Fibroblast of villous mesenchyme (primary cell): Measurements from ENCODE around the gene DGKK. TPM values are rescaled to one million over a fixed set of nuclear protein-coding genes. Genes with fewer than 3 reads are reported as not detected.
"Not testable (repeated sequence)": the region's sequence is repeated elsewhere in the genome, so short reads cannot be mapped to it uniquely, and the experiment has no call there.

ENCODE experiments used
- DNase-seq: peaks from one replicate; pipeline ENCODE4 v3.0.0-alpha.2; 2010; ENCODE audit warnings: low read depth
- H3K4me3 ChIP-seq: 2 replicates; pipeline ENCODE4 v1.5.1; 2011; ENCODE audit warnings: low read depth, mild to moderate bottlenecking, low read length
- total RNA-seq: library from RNA; depleted of rRNA; stranded (reverse); fragments of >200 nt; gene quantifications from 2 replicates; pipeline ENCODE4 v1.2.3, GENCODE V29; 2012
- TF ChIP-seq, protein P1 (sequence below): IDR thresholded peaks from 2 replicates; pipeline ENCODE4 v1.5.1; 2012; ENCODE audit warnings: low read depth, mild to moderate bottlenecking, low read length; ENCODE audit not compliant: insufficient read depth

The DGKK gene
- total RNA-seq, 1 donor, result not detected

DNA sequence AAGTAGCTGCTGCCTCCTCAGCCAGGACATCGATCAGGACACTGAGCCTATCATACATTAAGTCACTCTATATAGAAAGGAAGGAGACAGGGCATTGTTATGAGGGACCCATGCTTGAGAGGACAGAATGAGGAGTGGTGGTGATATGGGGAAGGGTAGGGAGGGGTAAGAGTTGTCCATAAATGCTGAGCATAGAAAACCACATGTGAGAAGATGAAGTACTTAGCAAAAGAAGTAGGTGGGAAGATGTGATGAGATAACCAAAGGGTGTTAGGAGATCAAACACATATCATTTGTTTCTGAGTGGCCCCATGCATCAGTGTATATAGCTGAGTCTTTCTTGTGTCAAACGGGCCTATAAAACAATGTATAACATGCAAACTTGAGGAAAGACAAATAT lies 84.1 kb downstream of the DGKK start:
- TF ChIP-seq, protein P1, sequence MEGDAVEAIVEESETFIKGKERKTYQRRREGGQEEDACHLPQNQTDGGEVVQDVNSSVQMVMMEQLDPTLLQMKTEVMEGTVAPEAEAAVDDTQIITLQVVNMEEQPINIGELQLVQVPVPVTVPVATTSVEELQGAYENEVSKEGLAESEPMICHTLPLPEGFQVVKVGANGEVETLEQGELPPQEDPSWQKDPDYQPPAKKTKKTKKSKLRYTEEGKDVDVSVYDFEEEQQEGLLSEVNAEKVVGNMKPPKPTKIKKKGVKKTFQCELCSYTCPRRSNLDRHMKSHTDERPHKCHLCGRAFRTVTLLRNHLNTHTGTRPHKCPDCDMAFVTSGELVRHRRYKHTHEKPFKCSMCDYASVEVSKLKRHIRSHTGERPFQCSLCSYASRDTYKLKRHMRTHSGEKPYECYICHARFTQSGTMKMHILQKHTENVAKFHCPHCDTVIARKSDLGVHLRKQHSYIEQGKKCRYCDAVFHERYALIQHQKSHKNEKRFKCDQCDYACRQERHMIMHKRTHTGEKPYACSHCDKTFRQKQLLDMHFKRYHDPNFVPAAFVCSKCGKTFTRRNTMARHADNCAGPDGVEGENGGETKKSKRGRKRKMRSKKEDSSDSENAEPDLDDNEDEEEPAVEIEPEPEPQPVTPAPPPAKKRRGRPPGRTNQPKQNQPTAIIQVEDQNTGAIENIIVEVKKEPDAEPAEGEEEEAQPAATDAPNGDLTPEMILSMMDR, result no peak
- no peak for DNase-seq
- H3K4me3 ChIP-seq, result no peak overlapping the region

DNA sequence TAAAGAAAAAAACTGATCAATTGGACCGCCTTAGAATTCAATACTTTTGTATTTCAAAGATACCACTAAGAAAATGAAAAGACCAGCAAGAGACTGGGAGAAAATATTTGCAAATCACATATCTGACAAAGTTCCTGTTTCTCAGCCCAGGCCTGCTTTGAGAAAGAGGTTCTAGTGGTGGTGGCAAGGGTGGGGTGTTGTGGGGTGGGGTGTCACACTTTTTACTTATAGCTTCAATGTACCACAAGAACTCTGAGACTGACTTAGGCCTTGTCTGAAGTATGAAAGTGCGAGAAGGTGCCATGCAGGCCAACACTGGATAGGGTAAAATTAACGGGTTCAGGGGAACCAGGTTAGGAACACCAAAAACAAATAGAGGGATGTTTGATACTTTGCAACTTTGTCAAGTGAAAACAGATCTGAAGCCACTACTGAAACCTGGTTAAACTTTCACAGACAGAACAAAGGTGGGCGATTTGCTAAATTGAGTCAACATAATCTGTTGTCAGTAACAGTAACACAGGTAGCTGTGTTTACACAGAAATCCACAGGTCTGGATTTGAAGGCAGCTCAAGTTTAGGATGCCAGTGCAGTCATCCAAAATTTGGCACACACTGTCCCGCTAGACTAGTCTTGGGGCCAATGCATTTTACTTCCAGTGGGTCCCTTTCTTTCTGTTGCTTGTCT lies 88.8 kb downstream of the DGKK start:
- H3K4me3 ChIP-seq, result no peak overlapping the region
- no peak for DNase-seq
- TF ChIP-seq, protein P1, result no peak

DNA sequence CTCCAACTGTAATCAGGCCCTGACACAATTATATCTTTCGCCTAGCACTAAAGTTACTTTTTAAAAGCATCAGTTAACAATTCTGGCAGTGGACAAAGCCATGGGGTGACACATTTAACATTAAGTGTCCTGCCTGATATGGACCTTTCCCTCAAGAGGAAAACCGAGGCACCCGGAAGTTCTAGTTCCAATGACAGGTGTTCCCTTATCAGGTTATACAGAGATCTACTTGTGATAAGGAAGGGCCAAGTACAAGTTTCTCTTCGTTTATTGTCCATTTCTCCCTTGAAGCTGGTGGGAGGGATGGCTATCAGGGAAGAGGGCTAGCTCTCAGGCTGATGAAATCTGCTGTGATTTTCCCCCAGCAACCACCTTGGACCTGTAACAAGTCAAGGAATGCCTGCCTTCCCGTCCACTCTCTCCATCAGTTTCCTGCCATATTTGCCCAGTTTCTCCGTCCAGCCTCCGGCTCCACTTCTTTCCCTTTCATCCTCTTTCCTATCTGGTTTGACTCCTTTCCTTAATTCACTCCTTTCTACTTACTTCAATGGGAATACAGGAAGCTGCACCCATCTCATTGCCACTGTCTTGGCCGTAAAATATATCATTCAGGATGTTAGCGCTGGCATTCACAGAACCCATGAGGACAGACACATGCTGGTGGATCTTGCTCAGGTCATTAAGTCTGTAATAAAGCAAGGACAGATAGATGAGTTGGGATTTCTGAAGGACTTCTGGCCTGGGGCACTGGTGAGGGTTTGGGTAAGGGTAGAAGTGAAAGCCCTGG lies 95.0 kb downstream of the DGKK start:
- H3K4me3 ChIP-seq, result no peak overlapping the region
- DNase-seq, result no peak
- TF ChIP-seq, protein P1, result no peak

DNA sequence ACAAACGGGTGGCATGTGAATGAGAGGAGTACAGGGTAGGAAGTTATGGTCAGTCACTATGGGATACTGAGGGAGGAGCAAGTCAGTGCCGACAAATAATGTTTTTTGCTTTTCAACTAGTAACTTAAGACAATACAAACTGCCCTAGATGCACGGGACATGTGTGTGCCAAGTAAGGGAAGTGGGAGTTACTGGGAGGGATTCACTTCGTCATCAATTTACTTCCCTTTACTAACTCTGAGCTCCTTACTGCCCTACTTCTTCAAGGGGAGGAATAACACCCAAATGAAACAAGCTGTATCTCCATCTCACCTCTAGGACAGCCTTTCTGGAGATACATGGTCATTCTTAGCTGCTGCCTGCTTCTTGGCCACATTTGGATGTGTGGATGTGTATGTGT lies 97.7 kb downstream of the DGKK start:
- TF ChIP-seq, protein P1, result no peak
- DNase-seq, result no peak
- H3K4me3 ChIP-seq, result no peak overlapping the region

DNA sequence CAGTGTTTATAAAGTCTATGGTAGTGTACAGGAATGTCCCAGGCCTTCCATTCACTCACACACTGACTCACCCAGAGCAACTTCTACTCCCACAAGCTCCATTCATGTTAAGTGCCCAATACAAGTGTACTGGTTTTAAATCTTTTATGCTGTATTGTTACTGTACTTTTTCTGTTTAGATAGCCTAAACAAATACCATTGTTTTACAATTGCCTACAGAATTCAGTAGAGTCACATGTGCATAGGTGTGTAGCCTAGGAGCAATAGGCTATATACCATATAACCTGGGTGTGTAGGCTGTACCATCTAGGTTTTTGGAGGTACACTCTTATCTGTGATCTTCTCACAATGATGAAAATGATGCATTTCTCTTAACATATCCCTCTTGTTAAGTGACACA lies 126.7 kb downstream of the DGKK start:
- TF ChIP-seq, protein P1, result no peak
- DNase-seq, result no peak
- no peak overlapping the region for H3K4me3 ChIP-seq

DNA sequence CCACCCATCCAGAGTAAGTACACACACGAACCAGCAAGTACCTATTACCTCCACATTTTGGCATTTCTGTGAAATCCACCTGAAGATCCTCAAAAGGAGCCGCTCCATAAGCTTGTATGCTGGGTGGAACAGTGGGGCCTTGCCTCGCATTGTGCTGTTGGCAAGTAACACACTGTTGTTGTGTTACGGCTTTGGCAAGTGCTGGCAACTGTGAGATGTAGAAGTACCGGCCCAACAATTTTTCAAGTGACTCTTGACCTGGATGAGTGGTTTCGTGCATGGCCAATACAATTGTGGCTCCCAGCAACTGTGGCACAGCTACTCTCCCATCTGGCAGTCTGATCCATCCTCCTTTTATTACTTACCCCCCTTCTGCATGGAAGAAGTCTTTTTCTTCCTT lies 137.3 kb downstream of the DGKK start:
- H3K4me3 ChIP-seq, result no peak overlapping the region
- TF ChIP-seq, protein P1, result no peak
- no peak for DNase-seq

DNA sequence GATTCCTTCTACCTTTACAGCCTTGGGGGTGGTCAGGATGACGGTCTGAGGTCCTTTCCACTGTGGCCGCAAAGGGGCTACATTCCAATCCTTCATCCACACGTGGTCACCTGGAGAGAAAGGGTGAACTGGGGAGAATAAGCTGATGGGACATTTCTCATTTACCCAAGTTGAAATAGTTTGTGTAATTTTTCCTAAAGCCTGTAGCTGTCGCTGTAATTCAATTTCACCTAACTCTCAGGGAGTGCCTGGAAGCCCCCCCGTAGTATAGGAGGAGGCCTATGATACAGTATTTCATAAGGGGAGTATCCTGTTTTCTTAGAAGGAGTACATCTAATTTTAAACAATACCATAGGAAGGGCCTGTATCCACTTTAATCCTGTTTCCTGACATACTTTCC lies 138.0 kb downstream of the DGKK start:
- H3K4me3 ChIP-seq, DNase-seq: not testable (repeated sequence)
